AG04449 (cell line): ENCODE data around the gene PLD1.
"Not testable (repeated sequence)": the region's sequence is repeated elsewhere in the genome, so short reads cannot be mapped to it uniquely, and the experiment has no call there.

Source experiments
- CTCF ChIA-PET: fragments of 350-600 bp; formaldehyde crosslinking; extraction: SDS; loops from one replicate; lab custom pipeline; 2021; ENCODE audit warnings: antibody characterized with exemption; lab: Yijun Ruan, JAX
- POLR2A ChIA-PET: fragments of 400-600, 350-600 bp; formaldehyde crosslinking; extraction: SDS; loops from one replicate; lab custom pipeline; 2020; ENCODE audit warnings: antibody characterized with exemption, inconsistent platforms; lab: Yijun Ruan, JAX
- DNase-seq: peaks from one replicate; pipeline ENCODE4 v3.0.0-alpha.2; 2010; ENCODE audit warnings: low read depth, low spot score
- H3K4me3 ChIP-seq: 2 replicates; pipeline ENCODE4 v1.5.1; 2011; ENCODE audit warnings: low read depth, mild to moderate bottlenecking, control low read depth, low read length
- TF ChIP-seq, protein P1 (sequence below): IDR thresholded peaks from one replicate; pipeline ENCODE4 v1.5.1; 2011; ENCODE audit warnings: mild to moderate bottlenecking, moderate library complexity, low read length, control low read depth, inconsistent platforms; ENCODE audit not compliant: insufficient read depth; ENCODE audit errors: missing control alignments

The PLD1 gene, protein sequence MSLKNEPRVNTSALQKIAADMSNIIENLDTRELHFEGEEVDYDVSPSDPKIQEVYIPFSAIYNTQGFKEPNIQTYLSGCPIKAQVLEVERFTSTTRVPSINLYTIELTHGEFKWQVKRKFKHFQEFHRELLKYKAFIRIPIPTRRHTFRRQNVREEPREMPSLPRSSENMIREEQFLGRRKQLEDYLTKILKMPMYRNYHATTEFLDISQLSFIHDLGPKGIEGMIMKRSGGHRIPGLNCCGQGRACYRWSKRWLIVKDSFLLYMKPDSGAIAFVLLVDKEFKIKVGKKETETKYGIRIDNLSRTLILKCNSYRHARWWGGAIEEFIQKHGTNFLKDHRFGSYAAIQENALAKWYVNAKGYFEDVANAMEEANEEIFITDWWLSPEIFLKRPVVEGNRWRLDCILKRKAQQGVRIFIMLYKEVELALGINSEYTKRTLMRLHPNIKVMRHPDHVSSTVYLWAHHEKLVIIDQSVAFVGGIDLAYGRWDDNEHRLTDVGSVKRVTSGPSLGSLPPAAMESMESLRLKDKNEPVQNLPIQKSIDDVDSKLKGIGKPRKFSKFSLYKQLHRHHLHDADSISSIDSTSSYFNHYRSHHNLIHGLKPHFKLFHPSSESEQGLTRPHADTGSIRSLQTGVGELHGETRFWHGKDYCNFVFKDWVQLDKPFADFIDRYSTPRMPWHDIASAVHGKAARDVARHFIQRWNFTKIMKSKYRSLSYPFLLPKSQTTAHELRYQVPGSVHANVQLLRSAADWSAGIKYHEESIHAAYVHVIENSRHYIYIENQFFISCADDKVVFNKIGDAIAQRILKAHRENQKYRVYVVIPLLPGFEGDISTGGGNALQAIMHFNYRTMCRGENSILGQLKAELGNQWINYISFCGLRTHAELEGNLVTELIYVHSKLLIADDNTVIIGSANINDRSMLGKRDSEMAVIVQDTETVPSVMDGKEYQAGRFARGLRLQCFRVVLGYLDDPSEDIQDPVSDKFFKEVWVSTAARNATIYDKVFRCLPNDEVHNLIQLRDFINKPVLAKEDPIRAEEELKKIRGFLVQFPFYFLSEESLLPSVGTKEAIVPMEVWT

DNA sequence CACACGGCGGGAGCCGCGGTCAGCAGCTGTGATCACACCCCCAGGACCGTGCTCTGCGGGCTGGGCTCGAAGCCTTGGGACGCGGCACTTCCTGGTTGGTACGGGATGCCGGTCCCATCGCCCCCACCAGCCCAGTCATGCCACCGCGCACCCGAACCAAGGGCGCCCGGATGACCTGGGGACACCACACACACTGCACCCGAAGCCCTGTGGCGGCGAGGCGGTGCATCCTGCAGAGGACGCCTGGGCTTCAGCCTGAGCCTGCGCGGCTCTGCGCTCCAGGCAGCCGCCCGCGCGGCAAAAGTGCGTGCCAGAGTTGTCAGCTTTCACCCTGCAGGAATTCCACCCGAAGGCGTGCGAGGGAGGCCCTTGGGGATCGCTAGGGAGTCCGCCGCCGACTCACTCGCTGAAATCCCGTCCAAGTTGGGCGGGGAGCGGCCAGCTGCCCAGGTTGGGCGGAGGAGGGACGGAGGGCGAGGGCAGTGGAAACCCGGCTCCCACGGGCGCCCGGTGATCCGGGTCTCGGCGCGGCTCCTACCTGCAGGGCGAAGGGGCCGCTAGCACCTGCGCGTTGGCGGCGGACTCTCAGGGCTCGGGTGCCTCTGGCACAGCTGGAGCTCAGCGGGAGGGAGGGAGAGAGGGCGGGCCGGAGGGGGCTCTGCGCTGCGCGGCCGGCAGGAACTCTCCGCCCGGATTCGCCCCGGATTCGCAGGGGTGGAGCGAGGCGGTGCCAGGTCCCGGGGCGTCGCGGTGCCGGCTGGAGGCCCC, at the start of gene PLD1:
Gene PLD1, minus strand, starts transcription at position 623 of the 768 bp plus-strand sequence. CDS start 72,432 bp downstream, outside the sequence.
- TF ChIP-seq, protein P1, sequence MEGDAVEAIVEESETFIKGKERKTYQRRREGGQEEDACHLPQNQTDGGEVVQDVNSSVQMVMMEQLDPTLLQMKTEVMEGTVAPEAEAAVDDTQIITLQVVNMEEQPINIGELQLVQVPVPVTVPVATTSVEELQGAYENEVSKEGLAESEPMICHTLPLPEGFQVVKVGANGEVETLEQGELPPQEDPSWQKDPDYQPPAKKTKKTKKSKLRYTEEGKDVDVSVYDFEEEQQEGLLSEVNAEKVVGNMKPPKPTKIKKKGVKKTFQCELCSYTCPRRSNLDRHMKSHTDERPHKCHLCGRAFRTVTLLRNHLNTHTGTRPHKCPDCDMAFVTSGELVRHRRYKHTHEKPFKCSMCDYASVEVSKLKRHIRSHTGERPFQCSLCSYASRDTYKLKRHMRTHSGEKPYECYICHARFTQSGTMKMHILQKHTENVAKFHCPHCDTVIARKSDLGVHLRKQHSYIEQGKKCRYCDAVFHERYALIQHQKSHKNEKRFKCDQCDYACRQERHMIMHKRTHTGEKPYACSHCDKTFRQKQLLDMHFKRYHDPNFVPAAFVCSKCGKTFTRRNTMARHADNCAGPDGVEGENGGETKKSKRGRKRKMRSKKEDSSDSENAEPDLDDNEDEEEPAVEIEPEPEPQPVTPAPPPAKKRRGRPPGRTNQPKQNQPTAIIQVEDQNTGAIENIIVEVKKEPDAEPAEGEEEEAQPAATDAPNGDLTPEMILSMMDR = no peak
- CTCF ChIA-PET = interaction anchor here (0.9 to 1.9 kb wide), 4 partner anchors 8 to 164 kb away, joined by 4 to 7 read pairs (median 4); no protein-coding TSS in a partner anchor
- H3K4me3 ChIP-seq = peak within 1 kb of the TSS; percentile 74
- POLR2A ChIA-PET = interaction anchor here (0.8 to 1.4 kb wide), 4 partner anchors 8 to 324 kb away, joined by 3 to 4 read pairs (median 3); no protein-coding TSS in a partner anchor
- DNase-seq = peak; percentile 75

DNA sequence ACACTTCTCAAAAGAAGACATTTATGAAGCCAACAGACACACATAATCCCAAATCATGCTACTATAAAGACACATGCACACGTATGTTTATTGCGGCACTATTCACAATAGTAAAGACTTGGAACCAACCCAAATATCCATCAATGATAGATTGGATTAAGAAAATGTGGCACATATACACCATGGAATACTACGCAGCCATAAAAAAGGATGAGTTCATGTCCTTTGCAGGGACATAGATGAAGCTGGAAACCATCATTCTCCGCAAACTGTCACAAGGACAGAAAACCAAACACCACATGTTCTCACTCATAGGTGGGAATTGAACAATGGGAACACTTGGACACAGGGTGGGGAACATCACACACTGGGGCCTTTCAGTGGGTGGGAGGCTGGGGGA, 48.5 kb upstream of the PLD1 start:
- DNase-seq, H3K4me3 ChIP-seq, POLR2A ChIA-PET: not testable (repeated sequence)
- CTCF ChIA-PET = interaction anchor here (2.1 kb wide), 1 partner anchor 9 kb away, joined by 4 read pairs; no protein-coding TSS in a partner anchor

DNA sequence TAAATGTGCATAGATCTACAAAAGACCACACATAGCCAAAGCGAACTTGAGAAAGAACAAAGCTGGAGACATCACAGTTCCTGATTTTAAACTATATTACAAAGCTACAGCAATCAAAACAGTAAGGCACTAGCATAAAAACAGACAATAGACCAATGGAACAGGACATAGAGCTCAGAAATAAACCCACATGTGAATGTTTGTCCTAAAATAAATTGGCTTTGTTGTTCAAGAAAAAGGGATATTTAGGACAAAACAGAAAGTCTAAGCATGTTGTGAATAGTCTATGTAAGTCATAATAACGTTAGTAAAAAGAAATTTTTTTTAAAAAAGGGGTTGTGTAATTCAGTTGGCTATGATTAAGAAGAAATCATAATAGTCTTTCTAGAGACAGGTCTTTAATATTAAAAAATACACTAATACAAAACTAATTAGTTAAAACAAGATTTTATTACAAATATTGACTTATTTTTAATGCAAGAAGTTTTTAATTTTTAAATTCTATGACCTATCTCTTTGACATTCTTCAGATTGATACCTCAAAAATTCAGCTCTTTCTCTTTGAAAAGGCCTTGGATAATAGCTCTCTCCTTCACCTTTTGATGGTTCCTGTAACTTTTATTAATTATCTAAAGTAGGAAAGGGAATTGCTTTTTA, 44.5 kb upstream of the PLD1 start:
- H3K4me3 ChIP-seq = no peak overlapping the region
- CTCF ChIA-PET = interaction anchor here (1.5 to 1.6 kb wide), 2 partner anchors 11 to 16 kb away, joined by 3 to 4 read pairs; no protein-coding TSS in a partner anchor
- POLR2A ChIA-PET = no interaction called here
- DNase-seq = no peak
- TF ChIP-seq, protein P1 = no peak

DNA sequence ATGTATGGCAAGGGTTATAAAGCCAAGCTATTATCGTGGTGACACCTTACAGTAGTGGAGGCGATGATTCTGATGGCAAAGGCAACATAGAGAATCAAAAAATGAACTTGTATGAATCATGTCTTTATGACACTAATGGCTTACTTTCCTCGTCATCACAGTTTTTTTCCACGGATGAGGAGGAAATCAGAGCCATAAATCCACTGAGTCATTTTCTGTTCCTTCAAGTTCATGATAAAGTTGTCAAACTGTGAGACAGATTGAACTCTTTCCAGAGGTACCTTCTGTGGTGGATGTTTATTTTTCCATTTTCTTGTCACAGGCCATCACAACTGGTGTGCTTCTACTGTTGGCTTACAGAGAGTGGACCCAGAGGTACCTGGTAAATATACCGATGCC, 41.4 kb upstream of the PLD1 start:
- ChIA-PET POLR2A (no interaction called here), CTCF (interaction anchor here (0.8 to 1.9 kb wide), 2 partner anchors 10 to 22 kb away, joined by 3 to 4 read pairs; no protein-coding TSS in a partner anchor)
- TF ChIP-seq, protein P1 = no peak

DNA sequence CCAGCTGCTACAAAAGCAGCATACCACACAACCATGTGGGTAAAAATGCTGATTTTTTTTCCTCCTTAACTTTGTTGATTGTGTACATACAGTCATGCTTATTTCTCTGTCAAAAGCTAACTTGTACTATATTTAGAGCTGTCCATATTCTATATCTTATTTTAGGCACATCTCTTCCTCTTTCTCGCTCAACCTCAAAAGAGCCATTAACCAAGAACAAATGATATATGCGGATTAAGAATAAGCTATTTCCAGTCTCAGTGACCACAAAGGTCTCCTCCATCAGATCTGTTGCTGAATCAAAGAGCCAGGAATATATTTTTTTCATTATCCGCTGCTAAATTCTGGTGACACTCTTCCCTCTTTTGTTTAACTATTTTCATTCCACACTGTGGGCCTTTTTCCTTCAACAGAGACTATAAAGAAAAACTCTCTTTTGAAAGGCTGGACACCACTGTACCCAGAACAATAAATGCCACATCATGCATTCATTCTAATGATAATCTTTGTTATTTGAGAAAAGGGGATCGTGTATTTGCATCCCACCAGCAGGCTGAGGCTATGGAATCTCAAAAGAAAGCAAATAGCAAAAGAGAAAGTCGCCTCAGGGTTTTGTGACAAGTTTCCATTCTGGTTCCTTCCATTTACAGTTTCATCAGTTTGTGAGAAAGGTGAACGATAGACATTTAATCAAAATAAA, 40.8 kb upstream of the PLD1 start:
- CTCF ChIA-PET = interaction anchor here (0.7 to 1.4 kb wide), 2 partner anchors 10 to 13 kb away, joined by 3 to 5 read pairs; no protein-coding TSS in a partner anchor
- no peak for DNase-seq
- POLR2A ChIA-PET = no interaction called here
- H3K4me3 ChIP-seq = no peak overlapping the region
- TF ChIP-seq, protein P1 = no peak

More for the DNA sequence above, 41.4 kb upstream of the PLD1 start:
- H3K4me3 ChIP-seq = no peak overlapping the region
- DNase-seq = no peak
